ENCODE data around the gene FOXP1. TPM values are rescaled to one million over a fixed set of nuclear protein-coding genes. Genes with fewer than 3 reads are reported as not detected.
A peak's percentile ranks its signal among the peaks of the same experiment; 100 is the strongest.

Gene FOXP1
- total RNA-seq, 1 donor from 2014 or later, result 107 TPM

GRCh38 chr3:71345429-71346040 lies 238.0 kb downstream of the FOXP1 start:
- DNase-seq (ENCODE audit: low read depth) (no peak), FAIRE-seq (no peak)
- TF ChIP-seq EZH2 (IDR thresholded peaks at IDR 0.05; ENCODE audit: insufficient read depth, low read length), result no peak
- no peak for TF ChIP-seq CTCF (IDR thresholded peaks at IDR 0.05; ENCODE audit: insufficient read depth, low read depth, low read length)
- no peaks in the 10 kb centered on the region for H3K36me3 ChIP-seq (ENCODE audit: insufficient read depth, low read length)
- H3K4me1 ChIP-seq (ENCODE audit: insufficient read depth, low read length), result peaks cover 5% of the 10 kb centered on the region
- no peaks in the 10 kb centered on the region for H3K27me3 Mint-ChIP-seq (ENCODE audit: low read depth, unreplicated experiment)
- H3K36me3 Mint-ChIP-seq (ENCODE audit: low read depth, unreplicated experiment), result peaks cover 5% of the 10 kb centered on the region
- no peak overlapping the region for H2AFZ ChIP-seq (ENCODE audit: low read depth, low read length)
- no peak overlapping the region for H3K4me2 ChIP-seq (ENCODE audit: low read length)
- no peak overlapping the region for H3K4me3 Mint-ChIP-seq (ENCODE audit: unreplicated experiment)
- H3K4me3 ChIP-seq (ENCODE audit: insufficient read depth, low read depth, low read length), result no peak overlapping the region
- H3K27ac Mint-ChIP-seq (ENCODE audit: unreplicated experiment), result no peak overlapping the region
- H3K9me3 Mint-ChIP-seq (ENCODE audit: unreplicated experiment), result peaks cover 5% of the 10 kb centered on the region
- H3K79me2 ChIP-seq (ENCODE audit: insufficient read depth, low read length), result peaks cover 70% of the 10 kb centered on the region
- peaks cover 49% of the 10 kb centered on the region for H4K20me1 ChIP-seq (ENCODE audit: insufficient read depth, low read length)
- no peaks in the 10 kb centered on the region for H3K9me3 ChIP-seq (ENCODE audit: insufficient read depth, low read depth, low read length)
- H3K27me3 ChIP-seq (ENCODE audit: insufficient read depth, low read length), result no peaks in the 10 kb centered on the region
- H3K27ac ChIP-seq (ENCODE audit: low read depth, low read length), result no peak overlapping the region
- no peak overlapping the region for H3K9ac ChIP-seq (ENCODE audit: low read length)
- peaks cover 10% of the 10 kb centered on the region for H3K4me1 Mint-ChIP-seq (ENCODE audit: low read depth, unreplicated experiment)

GRCh38 chr3:71341721-71342120 lies 241.8 kb downstream of the FOXP1 start:
- peak; percentile 23 for FAIRE-seq
- Mint-ChIP-seq H3K27me3 (ENCODE audit: low read depth, unreplicated experiment) (no peaks in the 10 kb centered on the region), H3K4me3 (ENCODE audit: unreplicated experiment) (no peak overlapping the region), H3K4me1 (ENCODE audit: low read depth, unreplicated experiment) (peaks cover 8% of the 10 kb centered on the region), H3K36me3 (ENCODE audit: low read depth, unreplicated experiment) (peaks cover 2% of the 10 kb centered on the region), H3K9me3 (ENCODE audit: unreplicated experiment) (peaks cover 5% of the 10 kb centered on the region), H3K27ac (ENCODE audit: unreplicated experiment) (peak overlapping the region; percentile 67)
- DNase-seq (ENCODE audit: low read depth), result peak; percentile 82
- Histone ChIP-seq H2AFZ (ENCODE audit: low read depth, low read length) (no peak overlapping the region), H3K9ac (ENCODE audit: low read length) (peak overlapping the region; percentile 18), H3K27ac (ENCODE audit: low read depth, low read length) (peak overlapping the region; percentile 41), H3K27me3 (ENCODE audit: insufficient read depth, low read length) (no peaks in the 10 kb centered on the region), H4K20me1 (ENCODE audit: insufficient read depth, low read length) (peaks cover 21% of the 10 kb centered on the region), H3K4me2 (ENCODE audit: low read length) (peak overlapping the region; percentile 58), H3K9me3 (ENCODE audit: insufficient read depth, low read depth, low read length) (no peaks in the 10 kb centered on the region), H3K4me3 (ENCODE audit: insufficient read depth, low read depth, low read length) (no peak overlapping the region), H3K79me2 (ENCODE audit: insufficient read depth, low read length) (peaks cover 66% of the 10 kb centered on the region), H3K36me3 (ENCODE audit: insufficient read depth, low read length) (no peaks in the 10 kb centered on the region), H3K4me1 (ENCODE audit: insufficient read depth, low read length) (peaks cover 5% of the 10 kb centered on the region)
- TF ChIP-seq EZH2 (IDR thresholded peaks at IDR 0.05; ENCODE audit: insufficient read depth, low read length) (no peak), CTCF (IDR thresholded peaks at IDR 0.05; ENCODE audit: insufficient read depth, low read depth, low read length) (no peak)

- no peak overlapping the region for H3K4me3 ChIP-seq (ENCODE audit: insufficient read depth, low read depth, low read length)
- peaks cover 5% of the 10 kb centered on the region for H3K36me3 Mint-ChIP-seq (ENCODE audit: low read depth, unreplicated experiment)
- no peak overlapping the region for H3K4me3 Mint-ChIP-seq (ENCODE audit: unreplicated experiment)
- peaks cover 5% of the 10 kb centered on the region for H3K4me1 ChIP-seq (ENCODE audit: insufficient read depth, low read length)
- DNase-seq (ENCODE audit: low read depth) (peak; percentile 13), FAIRE-seq (no peak)
- no peak overlapping the region for H2AFZ ChIP-seq (ENCODE audit: low read depth, low read length)
- H3K9ac ChIP-seq (ENCODE audit: low read length), result no peak overlapping the region
- H3K36me3 ChIP-seq (ENCODE audit: insufficient read depth, low read length), result no peaks in the 10 kb centered on the region
- H3K9me3 ChIP-seq (ENCODE audit: insufficient read depth, low read depth, low read length), result no peaks in the 10 kb centered on the region
- H3K27me3 Mint-ChIP-seq (ENCODE audit: low read depth, unreplicated experiment), result no peaks in the 10 kb centered on the region
- no peaks in the 10 kb centered on the region for H3K27me3 ChIP-seq (ENCODE audit: insufficient read depth, low read length)
- H3K27ac Mint-ChIP-seq (ENCODE audit: unreplicated experiment), result no peak overlapping the region
- H3K79me2 ChIP-seq (ENCODE audit: insufficient read depth, low read length), result peaks cover 55% of the 10 kb centered on the region
- H3K4me2 ChIP-seq (ENCODE audit: low read length), result no peak overlapping the region
- no peak overlapping the region for H3K27ac ChIP-seq (ENCODE audit: low read depth, low read length)
- peaks cover 8% of the 10 kb centered on the region for H3K4me1 Mint-ChIP-seq (ENCODE audit: low read depth, unreplicated experiment)
- TF ChIP-seq CTCF (IDR thresholded peaks at IDR 0.05; ENCODE audit: insufficient read depth, low read depth, low read length) (no peak), EZH2 (IDR thresholded peaks at IDR 0.05; ENCODE audit: insufficient read depth, low read length) (no peak)
- peaks cover 5% of the 10 kb centered on the region for H3K9me3 Mint-ChIP-seq (ENCODE audit: unreplicated experiment)
- H4K20me1 ChIP-seq (ENCODE audit: insufficient read depth, low read length), result peaks cover 7% of the 10 kb centered on the region
These were observed 244.5 kb downstream of the FOXP1 start for GRCh38 chr3:71339049-71339448.

All from astrocyte (in vitro differentiated cells and primary cell).